B cell (primary cell): ENCODE measurements around the gene GRAMD2B.

Experiments used
- CTCF ChIP-seq: fragments of 200-600 bp; IDR thresholded peaks from one replicate; pipeline ENCODE4 v1.8.0; 2022; ENCODE audit warnings: antibody characterized with exemption, mild to moderate bottlenecking
- EZH2 ChIP-seq: IDR thresholded peaks from 2 replicates; pipeline ENCODE4 v1.6.1; 2012; ENCODE audit warnings: borderline replicate concordance, low read depth, mild to moderate bottlenecking, moderate library complexity, low read length; ENCODE audit not compliant: insufficient read depth, poor library complexity, severe bottlenecking

GRCh38 chr5:126446498-126447224 lies 23.5 kb downstream of the GRAMD2B start:
- TF ChIP-seq CTCF, result no peak
- TF ChIP-seq EZH2, result no peak
